Neural progenitor cell (in vitro differentiated cells): Measurements from ENCODE around the gene USP15. TPM values are rescaled to one million over a fixed set of nuclear protein-coding genes. Genes with fewer than 3 reads are reported as not detected.

Experiments used
- DNase-seq: peaks from one replicate; pipeline ENCODE4 v3.0.0-alpha.2; 2016; ENCODE audit warnings: low spot score
- H2AFZ ChIP-seq: fragments of 200-600 bp; sonication (generic); replicated peaks from 2 replicates; pipeline ENCODE4 v1.6.1; 2016; ENCODE audit warnings: antibody characterized with exemption
- H3F3A ChIP-seq: fragments of 200-600 bp; sonication (generic); 2 replicates; pipeline ENCODE4 v1.6.1; 2016; ENCODE audit warnings: antibody characterized with exemption, low read depth
- H3K27ac ChIP-seq: fragments of 200-600 bp; sonication (generic); 2 replicates; pipeline ENCODE4 v1.5.1; 2016; ENCODE audit warnings: mild to moderate bottlenecking
- H3K27me3 ChIP-seq: fragments of 200-600 bp; sonication (generic); 2 replicates; pipeline ENCODE4 v1.6.1; 2016; ENCODE audit warnings: mild to moderate bottlenecking, moderate library complexity
- H3K36me3 ChIP-seq: fragments of 200-600 bp; sonication (generic); 2 replicates; pipeline ENCODE4 v1.5.1; 2016
- H3K4me1 ChIP-seq: fragments of 200-600 bp; sonication (generic); 2 replicates; pipeline ENCODE4 v1.6.1; 2016; ENCODE audit warnings: mixed run types
- H3K4me2 ChIP-seq: fragments of 200-600 bp; sonication (generic); 2 replicates; pipeline ENCODE4 v1.6.1; 2016
- H3K4me3 ChIP-seq: fragments of 200-600 bp; sonication (generic); 2 replicates; pipeline ENCODE4 v1.5.1; 2016
- H3K79me2 ChIP-seq: fragments of 200-600 bp; sonication (generic); 2 replicates; pipeline ENCODE4 v1.6.1; 2016; ENCODE audit warnings: low read depth
- H3K9ac ChIP-seq: fragments of 200-600 bp; sonication (generic); 2 replicates; pipeline ENCODE4 v1.6.1; 2016
- H3K9me3 ChIP-seq: fragments of 200-600 bp; sonication (generic); 2 replicates; pipeline ENCODE4 v1.5.1; 2016; ENCODE audit warnings: low read depth
- H4K20me1 ChIP-seq: fragments of 200-600 bp; sonication (generic); 2 replicates; pipeline ENCODE4 v1.6.1; 2016; ENCODE audit warnings: low read depth
- H3K27ac Mint-ChIP-seq: 3 replicates; pipeline ENCODE4 v1.8.0; 2021; ENCODE audit warnings: mixed read lengths
- H3K27me3 Mint-ChIP-seq: 2 replicates; pipeline ENCODE4 v1.8.0; 2022; ENCODE audit warnings: low read depth, mild to moderate bottlenecking, inconsistent platforms, moderate library complexity, mixed read lengths; ENCODE audit not compliant: insufficient read depth
- H3K36me3 Mint-ChIP-seq: 3 replicates; pipeline ENCODE4 v1.8.0; 2021; ENCODE audit warnings: mixed read lengths
- H3K4me1 Mint-ChIP-seq: 3 replicates; pipeline ENCODE4 v1.8.0; 2021; ENCODE audit warnings: mixed read lengths
- H3K4me3 Mint-ChIP-seq: 3 replicates; pipeline ENCODE4 v1.8.0; 2021; ENCODE audit warnings: mild to moderate bottlenecking, moderate library complexity, mixed read lengths
- H3K9me3 Mint-ChIP-seq: 3 replicates; pipeline ENCODE4 v1.8.0; 2020; ENCODE audit warnings: mixed read lengths
- EZH2 ChIP-seq: fragments of 200-600 bp; sonication (generic); IDR thresholded peaks from 2 replicates; pipeline ENCODE4 v1.6.1; 2017; ENCODE audit warnings: antibody characterized with exemption, mild to moderate bottlenecking, moderate library complexity
- EZH2phosphoT487 ChIP-seq: fragments of 200-600 bp; sonication (generic); IDR thresholded peaks from 2 replicates; pipeline ENCODE4 v1.6.1; 2017; ENCODE audit warnings: antibody characterized with exemption
- total RNA-seq: library from RNA; depleted of rRNA; stranded (reverse); fragments of >200 nt; gene quantifications from 2 replicates; pipeline ENCODE4 v1.2.3, GENCODE V29; 2015; ENCODE audit warnings: low replicate concordance
- TF ChIP-seq, protein P1 (sequence below): fragments of 200-600 bp; sonication (generic); IDR thresholded peaks from 2 replicates; pipeline ENCODE4 v1.5.1; 2017; ENCODE audit warnings: antibody characterized with exemption, mild to moderate bottlenecking

Gene USP15
- total RNA-seq, 1 donor from 2014 or later = 36.0 TPM

DNA sequence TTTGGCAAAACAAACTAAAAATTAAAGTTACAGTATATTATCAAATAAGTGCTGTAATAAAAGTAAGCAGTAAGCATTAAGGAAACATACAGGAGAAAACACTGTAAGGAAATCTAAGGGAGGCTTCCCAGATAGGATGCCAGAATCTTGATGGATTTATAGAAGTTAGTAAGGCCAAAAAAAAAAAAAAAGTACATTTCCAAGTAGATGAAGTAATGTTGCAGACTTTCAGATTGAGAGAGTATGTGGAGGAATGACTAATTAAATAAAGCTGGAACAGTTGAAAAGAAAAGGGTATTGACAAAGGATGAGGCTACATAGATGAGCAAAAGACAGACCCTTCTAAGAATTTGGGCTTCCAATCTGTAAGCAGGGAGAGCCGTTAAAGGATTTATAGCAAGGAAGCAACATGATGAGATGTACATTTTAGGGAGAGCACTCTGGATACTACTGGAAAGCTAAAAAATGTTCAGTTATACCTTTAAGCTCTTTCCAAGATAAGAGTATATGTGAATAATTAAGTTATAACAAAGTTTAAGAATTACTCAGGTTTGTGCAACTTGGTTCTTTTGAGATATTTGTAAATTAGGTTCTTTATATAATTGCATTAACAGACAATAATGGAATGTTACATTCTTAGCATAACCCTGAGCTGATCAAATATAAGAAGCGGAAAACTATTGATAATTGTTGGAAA, 119.0 kb downstream of the USP15 start:
- no peaks in the 10 kb centered on the region for H3K4me1 Mint-ChIP-seq

DNA sequence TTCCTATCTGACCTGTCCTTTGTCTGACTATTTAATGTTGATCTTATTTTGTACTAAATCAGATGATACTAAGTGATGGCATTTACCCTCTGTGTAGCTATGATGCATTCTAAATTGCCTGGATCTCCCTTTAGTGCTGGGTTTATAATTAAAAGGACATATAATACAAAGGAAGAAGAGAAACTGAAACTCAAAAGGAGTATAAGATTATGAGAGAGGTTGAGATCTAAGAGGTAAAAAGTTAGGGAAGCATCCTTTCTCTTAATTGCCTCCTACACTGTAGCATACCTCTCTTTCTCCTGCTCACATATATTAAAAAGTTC, 119.5 kb downstream of the USP15 start:
- H3K9me3 Mint-ChIP-seq = no peaks in the 10 kb centered on the region
- Histone ChIP-seq H3K4me3 (no peak overlapping the region), H3K79me2 (no peaks in the 10 kb centered on the region), H3K36me3 (no peaks in the 10 kb centered on the region), H3K9ac (no peak overlapping the region), H3F3A (no peaks in the 10 kb centered on the region), H2AFZ (no peak overlapping the region), H3K27me3 (no peaks in the 10 kb centered on the region), H3K27ac (no peak overlapping the region), H3K9me3 (no peaks in the 10 kb centered on the region), H3K4me2 (no peak overlapping the region), H4K20me1 (no peaks in the 10 kb centered on the region), H3K4me1 (no peaks in the 10 kb centered on the region)
- H3K4me1 Mint-ChIP-seq = no peaks in the 10 kb centered on the region
- no peak overlapping the region for H3K27ac Mint-ChIP-seq
- H3K4me3 Mint-ChIP-seq = no peak overlapping the region
- TF ChIP-seq EZH2phosphoT487 (no peak), EZH2 (no peak)
- TF ChIP-seq, protein P1, sequence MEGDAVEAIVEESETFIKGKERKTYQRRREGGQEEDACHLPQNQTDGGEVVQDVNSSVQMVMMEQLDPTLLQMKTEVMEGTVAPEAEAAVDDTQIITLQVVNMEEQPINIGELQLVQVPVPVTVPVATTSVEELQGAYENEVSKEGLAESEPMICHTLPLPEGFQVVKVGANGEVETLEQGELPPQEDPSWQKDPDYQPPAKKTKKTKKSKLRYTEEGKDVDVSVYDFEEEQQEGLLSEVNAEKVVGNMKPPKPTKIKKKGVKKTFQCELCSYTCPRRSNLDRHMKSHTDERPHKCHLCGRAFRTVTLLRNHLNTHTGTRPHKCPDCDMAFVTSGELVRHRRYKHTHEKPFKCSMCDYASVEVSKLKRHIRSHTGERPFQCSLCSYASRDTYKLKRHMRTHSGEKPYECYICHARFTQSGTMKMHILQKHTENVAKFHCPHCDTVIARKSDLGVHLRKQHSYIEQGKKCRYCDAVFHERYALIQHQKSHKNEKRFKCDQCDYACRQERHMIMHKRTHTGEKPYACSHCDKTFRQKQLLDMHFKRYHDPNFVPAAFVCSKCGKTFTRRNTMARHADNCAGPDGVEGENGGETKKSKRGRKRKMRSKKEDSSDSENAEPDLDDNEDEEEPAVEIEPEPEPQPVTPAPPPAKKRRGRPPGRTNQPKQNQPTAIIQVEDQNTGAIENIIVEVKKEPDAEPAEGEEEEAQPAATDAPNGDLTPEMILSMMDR = no peak
- no peak for DNase-seq
- H3K36me3 Mint-ChIP-seq = peaks cover 2% of the 10 kb centered on the region
- H3K27me3 Mint-ChIP-seq = no peaks in the 10 kb centered on the region

More for the DNA sequence above, 119.0 kb downstream of the USP15 start:
- H3K4me1 ChIP-seq = no peaks in the 10 kb centered on the region
- H4K20me1 ChIP-seq = no peaks in the 10 kb centered on the region
- H3K4me3 ChIP-seq = no peak overlapping the region
- no peaks in the 10 kb centered on the region for H3K79me2 ChIP-seq
- H2AFZ ChIP-seq = no peak overlapping the region
- no peak overlapping the region for H3K27ac ChIP-seq
- no peak overlapping the region for H3K9ac ChIP-seq
- H3K9me3 ChIP-seq = no peaks in the 10 kb centered on the region
- no peaks in the 10 kb centered on the region for H3K27me3 ChIP-seq
- H3K36me3 Mint-ChIP-seq = peaks cover 2% of the 10 kb centered on the region
- H3K9me3 Mint-ChIP-seq = no peaks in the 10 kb centered on the region
- no peak for DNase-seq
- TF ChIP-seq EZH2 = no peak
- TF ChIP-seq, protein P1 = no peak
- no peaks in the 10 kb centered on the region for H3K36me3 ChIP-seq
- H3F3A ChIP-seq = peaks cover 3% of the 10 kb centered on the region
- no peak overlapping the region for H3K4me2 ChIP-seq
- no peaks in the 10 kb centered on the region for H3K27me3 Mint-ChIP-seq
- H3K4me3 Mint-ChIP-seq = no peak overlapping the region
- H3K27ac Mint-ChIP-seq = no peak overlapping the region

DNA sequence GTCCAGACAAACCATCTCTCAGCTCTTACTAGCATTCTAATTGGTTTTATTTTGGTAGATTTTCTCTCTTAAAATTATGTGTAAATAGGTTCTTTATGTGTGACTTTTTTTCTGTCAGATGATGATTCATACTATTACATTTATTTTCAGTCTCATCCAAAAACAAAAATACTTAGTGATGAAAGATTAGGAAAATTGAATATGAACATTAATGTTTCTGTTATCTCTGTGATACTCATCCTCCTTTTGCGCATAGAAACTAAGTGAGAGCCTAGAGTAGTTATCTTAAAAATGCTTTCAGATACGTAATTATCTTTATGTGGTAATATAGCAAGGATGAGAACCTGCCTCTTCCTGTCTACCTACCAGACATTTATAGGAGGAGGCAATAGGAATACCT, 122.3 kb downstream of the USP15 start:
- Mint-ChIP-seq H3K27ac (no peak overlapping the region), H3K27me3 (no peaks in the 10 kb centered on the region), H3K4me1 (no peaks in the 10 kb centered on the region), H3K36me3 (no peaks in the 10 kb centered on the region), H3K9me3 (no peaks in the 10 kb centered on the region), H3K4me3 (no peak overlapping the region)
- Histone ChIP-seq H3K9me3 (no peaks in the 10 kb centered on the region), H3K4me2 (no peak overlapping the region), H3F3A (no peaks in the 10 kb centered on the region), H3K4me1 (no peaks in the 10 kb centered on the region), H3K4me3 (no peak overlapping the region), H3K9ac (no peak overlapping the region), H3K27me3 (no peaks in the 10 kb centered on the region), H4K20me1 (no peaks in the 10 kb centered on the region), H3K36me3 (no peaks in the 10 kb centered on the region), H3K79me2 (no peaks in the 10 kb centered on the region), H3K27ac (no peak overlapping the region), H2AFZ (no peak overlapping the region)
- no peak for DNase-seq
- TF ChIP-seq EZH2phosphoT487 = no peak
- TF ChIP-seq, protein P1 = no peak
- no peak for TF ChIP-seq EZH2
